SU-DHL-6 (cell line): ENCODE measurements around the gene CXorf66.

Experiments
- EZH2phosphoT487 ChIP-seq: fragments of 200-600 bp; sonication (generic), shearing (Covaris generic); conservative IDR thresholded peaks from 2 replicates; pipeline ENCODE4 v1.6.1; 2018; ENCODE audit warnings: mild to moderate bottlenecking, antibody characterized with exemption, low read length, moderate library complexity, mixed read lengths
- TF ChIP-seq, protein P1 (sequence below): fragments of 200-600 bp; sonication (generic); IDR thresholded peaks from one replicate; pipeline ENCODE4 v1.5.1; 2017; ENCODE audit warnings: antibody characterized with exemption, mild to moderate bottlenecking, low read length, moderate library complexity; ENCODE audit not compliant: insufficient read depth, poor library complexity, severe bottlenecking

- TF ChIP-seq, protein P1, sequence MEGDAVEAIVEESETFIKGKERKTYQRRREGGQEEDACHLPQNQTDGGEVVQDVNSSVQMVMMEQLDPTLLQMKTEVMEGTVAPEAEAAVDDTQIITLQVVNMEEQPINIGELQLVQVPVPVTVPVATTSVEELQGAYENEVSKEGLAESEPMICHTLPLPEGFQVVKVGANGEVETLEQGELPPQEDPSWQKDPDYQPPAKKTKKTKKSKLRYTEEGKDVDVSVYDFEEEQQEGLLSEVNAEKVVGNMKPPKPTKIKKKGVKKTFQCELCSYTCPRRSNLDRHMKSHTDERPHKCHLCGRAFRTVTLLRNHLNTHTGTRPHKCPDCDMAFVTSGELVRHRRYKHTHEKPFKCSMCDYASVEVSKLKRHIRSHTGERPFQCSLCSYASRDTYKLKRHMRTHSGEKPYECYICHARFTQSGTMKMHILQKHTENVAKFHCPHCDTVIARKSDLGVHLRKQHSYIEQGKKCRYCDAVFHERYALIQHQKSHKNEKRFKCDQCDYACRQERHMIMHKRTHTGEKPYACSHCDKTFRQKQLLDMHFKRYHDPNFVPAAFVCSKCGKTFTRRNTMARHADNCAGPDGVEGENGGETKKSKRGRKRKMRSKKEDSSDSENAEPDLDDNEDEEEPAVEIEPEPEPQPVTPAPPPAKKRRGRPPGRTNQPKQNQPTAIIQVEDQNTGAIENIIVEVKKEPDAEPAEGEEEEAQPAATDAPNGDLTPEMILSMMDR, result no peak
- no peak for TF ChIP-seq EZH2phosphoT487
Observed at GRCh38 chrX:139945075-139945474, 20.2 kb downstream of the CXorf66 start.
